Nephron progenitor cell (in vitro differentiated cells): ENCODE results near the gene SH3RF1.
"Not testable (repeated sequence)": the region's sequence is repeated elsewhere in the genome, so short reads cannot be mapped to it uniquely, and the experiment has no call there.

Experiments
- DNase-seq: peaks from one replicate; pipeline ENCODE4 v3.0.0; 2021
- H3K27ac Mint-ChIP-seq: 2 replicates; pipeline ENCODE4 v1.8.0; 2021; ENCODE audit warnings: mild to moderate bottlenecking, moderate library complexity, mixed read lengths
- H3K27me3 Mint-ChIP-seq: 2 replicates; pipeline ENCODE4 v1.8.0; 2021; ENCODE audit warnings: mild to moderate bottlenecking, low read depth, mixed read lengths; ENCODE audit not compliant: poor library complexity
- H3K36me3 Mint-ChIP-seq: 2 replicates; pipeline ENCODE4 v1.8.0; 2021; ENCODE audit warnings: low read depth, mixed read lengths
- H3K4me1 Mint-ChIP-seq: 2 replicates; pipeline ENCODE4 v1.8.0; 2021; ENCODE audit warnings: mixed read lengths
- H3K4me3 Mint-ChIP-seq: 2 replicates; pipeline ENCODE4 v1.8.0; 2021; ENCODE audit warnings: mild to moderate bottlenecking, moderate library complexity, mixed read lengths
- H3K9me3 Mint-ChIP-seq: 2 replicates; pipeline ENCODE4 v1.8.0; 2021; ENCODE audit warnings: mild to moderate bottlenecking, moderate library complexity, mixed read lengths
- TF ChIP-seq, protein P1 (sequence below): fragments of 200-600 bp; sonication (generic); IDR thresholded peaks from 2 replicates; pipeline ENCODE4 v1.5.0; 2021; ENCODE audit warnings: antibody characterized with exemption

The SH3RF1 gene

DNA sequence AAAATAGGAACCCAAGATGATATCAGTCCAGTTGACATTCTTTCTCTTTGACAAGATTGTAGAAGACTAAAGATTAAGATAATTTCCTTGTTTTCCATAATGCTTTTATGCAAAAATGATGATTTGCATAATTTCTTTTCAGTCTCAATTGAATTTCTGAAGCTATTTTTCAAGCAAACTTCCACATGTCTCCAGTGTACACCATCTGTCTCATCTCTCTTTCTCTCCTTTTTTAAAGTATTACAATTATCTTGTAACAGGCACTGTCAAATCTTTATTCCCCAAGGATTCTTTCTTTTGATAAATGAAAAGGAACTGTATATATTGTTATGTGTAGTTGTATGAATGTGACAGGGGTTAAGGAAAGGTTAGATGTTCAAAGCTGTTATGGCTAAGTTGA, 7.9 kb upstream of the SH3RF1 start:
- Mint-ChIP-seq H3K36me3 (no peaks in the 10 kb centered on the region), H3K27me3 (peaks cover 11% of the 10 kb centered on the region), H3K4me3 (no peak overlapping the region), H3K27ac (no peak overlapping the region), H3K4me1 (peaks cover 6% of the 10 kb centered on the region), H3K9me3 (no peaks in the 10 kb centered on the region)
- no peak for DNase-seq
- TF ChIP-seq, protein P1, sequence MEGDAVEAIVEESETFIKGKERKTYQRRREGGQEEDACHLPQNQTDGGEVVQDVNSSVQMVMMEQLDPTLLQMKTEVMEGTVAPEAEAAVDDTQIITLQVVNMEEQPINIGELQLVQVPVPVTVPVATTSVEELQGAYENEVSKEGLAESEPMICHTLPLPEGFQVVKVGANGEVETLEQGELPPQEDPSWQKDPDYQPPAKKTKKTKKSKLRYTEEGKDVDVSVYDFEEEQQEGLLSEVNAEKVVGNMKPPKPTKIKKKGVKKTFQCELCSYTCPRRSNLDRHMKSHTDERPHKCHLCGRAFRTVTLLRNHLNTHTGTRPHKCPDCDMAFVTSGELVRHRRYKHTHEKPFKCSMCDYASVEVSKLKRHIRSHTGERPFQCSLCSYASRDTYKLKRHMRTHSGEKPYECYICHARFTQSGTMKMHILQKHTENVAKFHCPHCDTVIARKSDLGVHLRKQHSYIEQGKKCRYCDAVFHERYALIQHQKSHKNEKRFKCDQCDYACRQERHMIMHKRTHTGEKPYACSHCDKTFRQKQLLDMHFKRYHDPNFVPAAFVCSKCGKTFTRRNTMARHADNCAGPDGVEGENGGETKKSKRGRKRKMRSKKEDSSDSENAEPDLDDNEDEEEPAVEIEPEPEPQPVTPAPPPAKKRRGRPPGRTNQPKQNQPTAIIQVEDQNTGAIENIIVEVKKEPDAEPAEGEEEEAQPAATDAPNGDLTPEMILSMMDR: no peak

DNA sequence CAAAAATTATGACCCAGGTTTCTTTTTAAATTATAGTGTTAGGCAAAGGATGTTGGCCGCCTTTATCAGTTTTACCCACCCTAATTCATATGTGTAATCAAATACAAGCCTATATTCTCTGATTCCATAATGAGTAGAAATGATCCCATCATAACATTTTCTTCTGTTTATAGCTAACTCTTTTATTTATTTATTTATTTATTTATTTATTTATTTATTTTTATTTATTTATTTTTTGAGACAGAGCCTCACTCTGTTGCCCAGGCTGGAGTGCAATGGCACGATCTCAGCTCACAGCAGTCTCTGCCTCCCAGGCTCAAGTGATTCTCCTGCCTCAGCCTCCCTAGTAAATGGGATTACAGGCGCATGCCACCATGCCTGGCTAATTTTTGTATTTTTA, 7.1 kb upstream of the SH3RF1 start:
- H3K9me3 Mint-ChIP-seq, H3K27ac Mint-ChIP-seq, H3K36me3 Mint-ChIP-seq, H3K4me1 Mint-ChIP-seq, DNase-seq, H3K4me3 Mint-ChIP-seq: not testable (repeated sequence)
- H3K27me3 Mint-ChIP-seq: peaks cover 10% of the 10 kb centered on the region

DNA sequence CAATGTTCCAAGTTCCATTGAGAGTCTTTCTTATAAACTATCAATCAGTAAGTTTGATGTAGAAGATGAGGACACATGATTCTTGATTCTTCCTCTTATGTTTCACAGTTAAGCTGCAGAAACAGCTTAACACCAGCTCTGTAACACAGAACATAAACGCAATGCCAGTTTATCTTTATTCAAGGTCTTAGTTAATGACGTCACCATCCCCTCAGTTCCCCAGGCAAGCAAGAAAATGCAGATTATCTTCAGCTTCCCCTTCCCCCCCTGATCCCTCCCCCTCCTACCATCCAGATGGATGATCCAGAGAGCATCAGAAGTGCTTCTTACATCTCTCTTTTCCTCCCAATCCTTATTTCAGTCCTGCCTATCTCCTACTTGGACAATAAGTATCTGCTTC, 4.4 kb upstream of the SH3RF1 start:
- H3K4me3 Mint-ChIP-seq: no peak overlapping the region
- DNase-seq: no peak
- H3K9me3 Mint-ChIP-seq: no peaks in the 10 kb centered on the region
- H3K4me1 Mint-ChIP-seq: peaks cover 6% of the 10 kb centered on the region
- TF ChIP-seq, protein P1: no peak
- no peaks in the 10 kb centered on the region for H3K36me3 Mint-ChIP-seq
- H3K27ac Mint-ChIP-seq: no peak overlapping the region
- H3K27me3 Mint-ChIP-seq: peaks cover 25% of the 10 kb centered on the region

DNA sequence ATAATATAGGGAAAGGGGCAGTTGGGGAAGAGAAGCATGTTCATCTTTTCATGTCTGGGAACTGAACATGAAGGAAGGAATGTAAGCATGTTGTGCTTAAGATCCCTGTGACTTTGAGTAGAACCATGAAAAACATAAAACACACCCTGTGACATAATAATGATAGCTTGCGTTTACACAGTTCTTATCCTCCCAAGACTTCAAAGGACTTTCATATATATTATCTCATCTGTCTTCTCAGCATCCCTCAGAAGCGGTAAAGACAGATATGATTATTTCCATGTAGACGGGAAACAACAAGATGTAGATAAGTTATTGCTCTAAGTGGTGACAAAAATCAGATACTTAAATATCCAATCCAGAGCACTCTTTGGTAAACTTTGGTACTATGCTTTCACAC, 3.3 kb upstream of the SH3RF1 start:
- peaks cover 25% of the 10 kb centered on the region for H3K27me3 Mint-ChIP-seq
- no peak overlapping the region for H3K27ac Mint-ChIP-seq
- no peak for DNase-seq
- H3K36me3 Mint-ChIP-seq: no peaks in the 10 kb centered on the region
- TF ChIP-seq, protein P1: no peak
- no peak overlapping the region for H3K4me3 Mint-ChIP-seq
- no peaks in the 10 kb centered on the region for H3K9me3 Mint-ChIP-seq
- H3K4me1 Mint-ChIP-seq: peaks cover 8% of the 10 kb centered on the region

DNA sequence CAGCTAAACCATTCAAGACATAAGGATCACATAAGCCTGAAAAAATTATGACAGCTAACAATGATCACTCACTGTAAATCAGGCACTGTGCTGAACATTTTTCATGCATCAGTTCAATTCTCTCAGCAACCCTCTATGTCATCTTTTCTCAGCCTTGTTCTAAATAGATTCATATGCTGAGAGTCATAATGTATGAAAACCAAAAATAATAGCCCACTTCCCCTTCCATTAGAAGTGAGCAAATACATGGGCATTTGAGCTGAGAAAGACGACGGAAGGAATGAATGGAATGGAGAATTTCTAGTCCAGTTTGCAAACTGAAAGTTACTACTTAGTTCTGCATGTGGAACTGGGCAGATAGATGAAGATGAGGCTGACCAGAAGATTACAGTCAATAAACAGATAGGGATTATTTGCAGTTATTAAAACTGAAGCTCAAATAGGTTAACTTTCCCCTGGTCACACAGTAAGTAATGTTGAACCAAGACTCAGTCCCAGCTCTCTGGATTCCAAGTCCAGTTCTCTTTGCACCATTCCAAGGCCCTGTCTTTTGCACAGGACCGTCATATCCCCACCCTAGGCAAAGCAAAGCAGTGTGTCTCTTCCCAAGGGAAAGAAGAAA, 1.6 kb upstream of the SH3RF1 start:
- DNase-seq: no peak
- TF ChIP-seq, protein P1: no peak
- Mint-ChIP-seq H3K27ac (no peak overlapping the region), H3K27me3 (peaks cover 25% of the 10 kb centered on the region), H3K4me3 (peak overlapping the region; percentile 94), H3K9me3 (no peaks in the 10 kb centered on the region), H3K36me3 (no peaks in the 10 kb centered on the region), H3K4me1 (peaks cover 15% of the 10 kb centered on the region)

DNA sequence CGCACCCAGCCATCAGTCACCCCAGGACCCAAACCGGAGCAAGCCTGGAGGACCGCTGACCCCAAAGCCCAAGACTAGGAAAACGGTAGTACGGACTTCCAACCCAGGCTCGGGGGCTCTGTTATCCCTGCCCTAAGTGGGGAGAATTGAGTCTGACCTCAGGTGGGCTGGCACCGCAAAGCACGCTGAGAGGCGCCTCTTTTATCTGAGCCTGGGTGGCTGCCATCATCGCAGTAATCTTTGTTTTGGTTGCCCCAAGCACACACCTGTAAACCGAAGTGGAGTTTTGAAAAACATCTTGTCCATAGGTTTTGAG, 894 bp upstream of the SH3RF1 start:
- no peak for DNase-seq
- H3K27me3 Mint-ChIP-seq: peaks cover 25% of the 10 kb centered on the region
- peaks cover 22% of the 10 kb centered on the region for H3K4me1 Mint-ChIP-seq
- H3K4me3 Mint-ChIP-seq: peak overlapping the region; percentile 94
- no peak overlapping the region for H3K27ac Mint-ChIP-seq
- no peaks in the 10 kb centered on the region for H3K36me3 Mint-ChIP-seq
- no peaks in the 10 kb centered on the region for H3K9me3 Mint-ChIP-seq
- TF ChIP-seq, protein P1: no peak
